Ovary (tissue), 3 donors: Measurements from ENCODE around the gene CCDC169.

Experiments
- POLR2A ChIP-seq: fragments of 450-650 bp; IDR thresholded peaks from one replicate; pipeline ENCODE4 v1.6.1; 2017; ENCODE audit warnings: antibody characterized with exemption, mild to moderate bottlenecking, moderate library complexity
- TF ChIP-seq, protein P1 (sequence below), 3 donors: fragments of 450-650 bp in 2 of 3; fragments of 200-600 bp in 1 of 3; IDR thresholded peaks; one replicate each; pipeline versions ENCODE4 v1.5.1 to v1.8.0; 2016 to 2022; ENCODE audit warnings: antibody characterized with exemption in 3 of 3, mild to moderate bottlenecking in 1 of 3
- donor health status: DM: no; HTN: no; CAD: no.

DNA sequence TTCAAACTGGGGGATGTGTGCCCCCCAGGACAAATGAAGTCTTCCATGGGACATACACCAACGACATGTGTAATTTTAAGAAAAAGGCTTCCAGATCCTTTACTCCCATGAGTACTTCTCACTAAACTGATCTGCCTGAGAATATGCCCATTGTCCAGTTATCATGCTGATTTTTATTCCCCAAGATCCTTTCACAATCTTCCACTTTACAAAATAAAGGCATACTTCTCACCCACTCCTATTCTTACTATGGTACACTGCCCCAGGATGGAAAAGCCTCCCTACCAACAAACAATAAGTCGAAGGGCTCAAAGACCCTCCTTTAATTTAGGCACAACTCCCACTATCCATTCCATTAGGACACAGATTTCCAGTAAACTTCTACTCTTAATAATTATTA, 45.1 kb upstream of the CCDC169 start:
- TF ChIP-seq, protein P1, sequence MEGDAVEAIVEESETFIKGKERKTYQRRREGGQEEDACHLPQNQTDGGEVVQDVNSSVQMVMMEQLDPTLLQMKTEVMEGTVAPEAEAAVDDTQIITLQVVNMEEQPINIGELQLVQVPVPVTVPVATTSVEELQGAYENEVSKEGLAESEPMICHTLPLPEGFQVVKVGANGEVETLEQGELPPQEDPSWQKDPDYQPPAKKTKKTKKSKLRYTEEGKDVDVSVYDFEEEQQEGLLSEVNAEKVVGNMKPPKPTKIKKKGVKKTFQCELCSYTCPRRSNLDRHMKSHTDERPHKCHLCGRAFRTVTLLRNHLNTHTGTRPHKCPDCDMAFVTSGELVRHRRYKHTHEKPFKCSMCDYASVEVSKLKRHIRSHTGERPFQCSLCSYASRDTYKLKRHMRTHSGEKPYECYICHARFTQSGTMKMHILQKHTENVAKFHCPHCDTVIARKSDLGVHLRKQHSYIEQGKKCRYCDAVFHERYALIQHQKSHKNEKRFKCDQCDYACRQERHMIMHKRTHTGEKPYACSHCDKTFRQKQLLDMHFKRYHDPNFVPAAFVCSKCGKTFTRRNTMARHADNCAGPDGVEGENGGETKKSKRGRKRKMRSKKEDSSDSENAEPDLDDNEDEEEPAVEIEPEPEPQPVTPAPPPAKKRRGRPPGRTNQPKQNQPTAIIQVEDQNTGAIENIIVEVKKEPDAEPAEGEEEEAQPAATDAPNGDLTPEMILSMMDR (IDR thresholded peaks at IDR 0.05) = no peak
- no peak for TF ChIP-seq POLR2A
